Tibial nerve (tissue), 4 donors: Measurements from ENCODE around the gene ZCCHC17. TPM values are rescaled to one million over a fixed set of nuclear protein-coding genes. Genes with fewer than 3 reads are reported as not detected.

ENCODE experiments used
- DNase-seq, 2 donors: peaks; one replicate each; pipeline ENCODE4 v3.0.0-alpha.2; 2019; ENCODE audit warnings: low spot score in 2 of 2
- H3K27ac ChIP-seq, 4 donors: fragments of 200-600 bp; sonication (generic) in 3 of 4; one replicate each; pipeline ENCODE4 v1.5.1; 2017 to 2019; ENCODE audit warnings: mild to moderate bottlenecking in 1 of 4
- H3K27me3 ChIP-seq, 2 donors: fragments of 200-600 bp; sonication (generic) in 1 of 2; one replicate each; pipeline versions ENCODE4 v1.5.1 to v1.6.0; 2017 to 2019
- H3K36me3 ChIP-seq, 3 donors: fragments of 200-600 bp; sonication (generic); one replicate each; pipeline ENCODE4 v1.5.1; 2018 to 2019
- H3K4me1 ChIP-seq, 4 donors: fragments of 200-600 bp; sonication (generic) in 3 of 4; one replicate each; pipeline ENCODE4 v1.5.1; 2017 to 2019
- H3K4me3 ChIP-seq, 4 donors: fragments of 200-600 bp; sonication (generic) in 3 of 4; one replicate each; pipeline ENCODE4 v1.5.1; 2017 to 2019; ENCODE audit warnings: mild to moderate bottlenecking in 1 of 4, moderate library complexity in 1 of 4
- H3K9me3 ChIP-seq, 4 donors: fragments of 200-600 bp; sonication (generic) in 3 of 4; one replicate each; pipeline ENCODE4 v1.5.1; 2017 to 2019
- CTCF ChIP-seq, 5 experiments: fragments of 200-600 bp in 3 of 5; fragments of 450-650 bp in 2 of 5; sonication (generic) in 3 of 5; IDR thresholded peaks; one replicate each; pipeline ENCODE4 v1.5.1; 2016 to 2019; ENCODE audit warnings: antibody characterized with exemption in 5 of 5, mild to moderate bottlenecking in 3 of 5, moderate library complexity in 2 of 5
- POLR2A ChIP-seq, 2 donors: fragments of 450-650 bp; IDR thresholded peaks; one replicate each; pipeline ENCODE4 v1.6.1; 2017; ENCODE audit warnings: antibody characterized with exemption in 2 of 2, mild to moderate bottlenecking in 2 of 2, moderate library complexity in 2 of 2
- WGBS, 2 donors: methylation state at CpG; one replicate each; pipeline ENCODE4 v1.1.5; 2018; 5-methylcytosine and 5-hydroxymethylcytosine counted together
- total RNA-seq, 4 donors: library from RNA; depleted of rRNA; stranded (reverse); fragments of >200 nt; gene quantifications; one replicate each; pipeline ENCODE4 v1.1.0, GENCODE V29; 2016

The ZCCHC17 gene
- total RNA-seq, 4 donors from 2014 or later = 14.9 to 30.4 (median 26.5) TPM

GRCh38 chr1:31412732-31413404 is 116.0 kb downstream of the ZCCHC17 start, which contains the start of gene SERINC2:
SERINC2 (plus strand) TSS chr1:31413213; CDS start chr1:31413266, 53 bp downstream.
- peaks cover 0 to 66% of the 10 kb centered on the region in 2 donors for H3K27me3 ChIP-seq
- H3K36me3 ChIP-seq = no peaks in the 10 kb centered on the region
- H3K4me3 ChIP-seq = peak within 1 kb of the TSS; percentile 36 to 68 (median 58)
- no peak for TF ChIP-seq CTCF (IDR thresholded peaks at IDR 0.05)
- no peak for TF ChIP-seq POLR2A (IDR thresholded peaks at IDR 0.05)
- no peaks in the 10 kb centered on the region for H3K9me3 ChIP-seq
- peak within 1 kb of the TSS in 2 of 4 donors; percentile 46 to 80 for H3K27ac ChIP-seq
- DNase-seq = no peak
- WGBS, 2 donors = 6% methylated on average over 32 to 45 of the region's 63 CpGs
- peaks cover 0 to 17% (median 10%) of the 10 kb centered on the region in 4 donors for H3K4me1 ChIP-seq

GRCh38 chr1:31413405-31414001 is 116.7 kb downstream of the ZCCHC17 start:
- no peak for TF ChIP-seq POLR2A (IDR thresholded peaks at IDR 0.05)
- H3K27me3 ChIP-seq = peaks cover 0 to 66% of the 10 kb centered on the region in 2 donors
- H3K4me1 ChIP-seq = peaks cover 0 to 17% (median 10%) of the 10 kb centered on the region in 4 donors
- H3K27ac ChIP-seq = peak overlapping the region in 2 of 4 donors; percentile 46 to 80
- H3K36me3 ChIP-seq = no peaks in the 10 kb centered on the region
- peak; percentile 37 to 67 for DNase-seq
- no peaks in the 10 kb centered on the region for H3K9me3 ChIP-seq
- WGBS, 2 donors = 0 to 1% methylated on average over 44 to 48 of the region's 54 CpGs
- H3K4me3 ChIP-seq = peak overlapping the region; percentile 36 to 68 (median 58)

Other genes starting within 250 kb of the ZCCHC17 start
- gene PUM1, start 231.3 kb upstream of the ZCCHC17 start, total RNA-seq = 10 to 100 TPM; 64.8 to 93.4 (median 76.0) TPM
- not detected for gene NKAIN1, start 57.1 kb upstream of the ZCCHC17 start, total RNA-seq
- 10 to 100 TPM; 42.8 to 57.0 (median 48.4) TPM for gene SNRNP40, start 244 bp upstream of the ZCCHC17 start, total RNA-seq
- 1 to 10 TPM in 3 of 4 donors, under 1 TPM in 1; 0.98 to 8.1 (median 3.4) TPM for gene FABP3, start 76.0 kb downstream of the ZCCHC17 start, total RNA-seq
- 1 to 10 TPM in 3 of 4 donors, under 1 TPM in 1; 0.42 to 4.3 (median 2.3) TPM for gene SERINC2, start 116.2 kb downstream of the ZCCHC17 start, total RNA-seq